GM10266 (cell line): ENCODE measurements around the gene IGSF1.
"Not testable (repeated sequence)": the region's sequence is repeated elsewhere in the genome, so short reads cannot be mapped to it uniquely, and the experiment has no call there.

Experiments
- DNase-seq: peaks from one replicate; pipeline ENCODE4 v3.0.0; 2012; ENCODE audit errors: extremely low spot score
- TF ChIP-seq, protein P1 (sequence below): IDR thresholded peaks from 2 replicates; pipeline ENCODE4 v1.5.1; 2012; ENCODE audit warnings: mild to moderate bottlenecking, low read depth; ENCODE audit not compliant: control insufficient read depth, insufficient read depth; ENCODE audit errors: missing control alignments

The IGSF1 gene

DNA sequence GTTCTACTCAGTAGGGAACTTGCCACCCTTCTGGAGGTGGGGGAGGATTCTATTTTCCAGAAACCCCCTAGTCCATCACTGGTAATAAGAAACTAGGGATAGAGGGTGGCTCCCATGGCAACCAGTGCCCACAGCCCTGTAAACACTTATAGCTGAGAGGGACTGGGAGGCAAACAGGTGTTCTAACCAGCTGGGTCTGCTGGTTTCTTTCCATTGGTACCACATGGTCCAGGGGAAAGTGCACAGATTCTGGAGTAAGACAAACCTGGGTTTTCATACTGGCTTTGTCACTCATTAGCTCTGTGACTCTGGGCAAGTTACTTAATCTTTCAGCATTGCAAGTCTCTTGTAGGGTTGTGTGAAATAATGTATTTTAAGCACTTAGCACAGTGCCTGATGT is 26.9 kb downstream of the IGSF1 start:
- no peak for DNase-seq
- TF ChIP-seq, protein P1, sequence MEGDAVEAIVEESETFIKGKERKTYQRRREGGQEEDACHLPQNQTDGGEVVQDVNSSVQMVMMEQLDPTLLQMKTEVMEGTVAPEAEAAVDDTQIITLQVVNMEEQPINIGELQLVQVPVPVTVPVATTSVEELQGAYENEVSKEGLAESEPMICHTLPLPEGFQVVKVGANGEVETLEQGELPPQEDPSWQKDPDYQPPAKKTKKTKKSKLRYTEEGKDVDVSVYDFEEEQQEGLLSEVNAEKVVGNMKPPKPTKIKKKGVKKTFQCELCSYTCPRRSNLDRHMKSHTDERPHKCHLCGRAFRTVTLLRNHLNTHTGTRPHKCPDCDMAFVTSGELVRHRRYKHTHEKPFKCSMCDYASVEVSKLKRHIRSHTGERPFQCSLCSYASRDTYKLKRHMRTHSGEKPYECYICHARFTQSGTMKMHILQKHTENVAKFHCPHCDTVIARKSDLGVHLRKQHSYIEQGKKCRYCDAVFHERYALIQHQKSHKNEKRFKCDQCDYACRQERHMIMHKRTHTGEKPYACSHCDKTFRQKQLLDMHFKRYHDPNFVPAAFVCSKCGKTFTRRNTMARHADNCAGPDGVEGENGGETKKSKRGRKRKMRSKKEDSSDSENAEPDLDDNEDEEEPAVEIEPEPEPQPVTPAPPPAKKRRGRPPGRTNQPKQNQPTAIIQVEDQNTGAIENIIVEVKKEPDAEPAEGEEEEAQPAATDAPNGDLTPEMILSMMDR: no peak

DNA sequence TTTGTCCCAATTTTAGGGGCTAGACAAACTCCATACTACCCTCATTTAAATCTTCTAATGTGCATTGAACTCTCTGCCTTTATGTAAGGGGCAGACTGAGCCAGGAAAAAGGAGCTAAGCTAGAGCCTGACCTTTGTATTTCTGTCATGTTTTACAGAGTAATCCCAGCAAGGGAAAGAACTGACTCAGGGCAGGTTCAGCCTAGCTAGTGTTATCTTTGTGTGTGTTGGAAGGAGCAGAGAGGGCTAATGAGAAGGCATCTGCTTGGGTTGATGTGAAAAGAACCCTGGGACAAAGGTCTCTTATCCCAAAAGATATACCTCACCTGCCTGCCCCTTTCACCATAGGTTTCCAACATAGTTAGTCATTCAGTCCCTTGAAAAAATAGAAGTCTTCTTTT is 31.7 kb downstream of the IGSF1 start:
- TF ChIP-seq, protein P1: no peak
- DNase-seq: no peak

DNA sequence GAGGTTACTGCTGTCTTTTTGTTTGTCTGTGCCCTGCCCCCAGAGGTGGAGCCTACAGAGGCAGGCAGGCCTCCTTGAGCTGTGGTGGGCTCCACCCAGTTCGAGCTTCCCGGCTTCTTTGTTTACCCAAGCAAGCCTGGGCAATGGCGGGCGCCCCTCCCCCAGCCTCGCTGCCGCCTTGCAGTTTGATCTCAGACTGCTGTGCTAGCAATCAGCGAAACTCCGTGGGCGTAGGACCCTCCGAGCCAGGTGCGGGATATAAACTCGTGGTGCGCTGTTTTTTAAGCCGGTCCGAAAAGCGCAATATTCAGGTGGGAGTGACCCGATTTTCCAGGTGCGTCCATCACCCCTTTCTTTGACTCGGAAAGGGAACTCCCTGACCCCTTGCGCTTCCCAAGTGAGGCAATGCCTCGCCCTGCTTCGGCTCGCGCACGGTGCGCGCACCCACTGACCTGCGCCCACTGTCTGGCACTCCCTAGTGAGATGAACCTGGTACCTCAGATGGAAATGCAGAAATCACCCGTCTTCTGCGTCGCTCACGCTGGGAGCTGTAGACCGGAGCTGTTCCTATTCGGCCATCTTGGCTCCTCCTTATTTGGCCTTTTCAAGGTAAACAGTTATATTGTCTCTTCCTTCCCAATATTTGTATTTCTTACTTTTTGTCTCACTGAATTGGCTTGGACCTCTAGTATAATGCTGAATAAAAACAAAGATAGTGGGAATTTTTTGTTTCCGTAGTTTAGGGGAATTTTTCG is 37.9 kb downstream of the IGSF1 start:
- DNase-seq: not testable (repeated sequence)

DNA sequence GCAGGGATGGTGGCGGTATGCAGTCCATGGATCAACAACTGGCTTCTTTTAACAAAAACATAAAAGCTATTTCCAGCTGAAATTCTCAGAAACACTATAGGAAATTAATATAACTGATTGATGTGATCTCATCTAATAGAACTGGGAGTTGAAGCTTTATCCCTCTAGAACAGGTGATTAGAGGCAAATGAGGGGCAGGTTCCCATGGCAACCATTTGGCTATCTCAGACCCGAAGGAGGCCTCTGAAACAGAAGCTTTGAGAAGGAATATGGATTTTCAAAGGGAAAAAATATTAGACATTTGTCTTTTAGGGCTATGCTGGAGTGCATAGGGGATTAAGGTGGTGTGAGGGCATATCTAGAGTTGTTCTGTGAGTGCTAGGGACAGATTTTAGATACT is 50.0 kb downstream of the IGSF1 start:
- TF ChIP-seq, protein P1: no peak

DNA sequence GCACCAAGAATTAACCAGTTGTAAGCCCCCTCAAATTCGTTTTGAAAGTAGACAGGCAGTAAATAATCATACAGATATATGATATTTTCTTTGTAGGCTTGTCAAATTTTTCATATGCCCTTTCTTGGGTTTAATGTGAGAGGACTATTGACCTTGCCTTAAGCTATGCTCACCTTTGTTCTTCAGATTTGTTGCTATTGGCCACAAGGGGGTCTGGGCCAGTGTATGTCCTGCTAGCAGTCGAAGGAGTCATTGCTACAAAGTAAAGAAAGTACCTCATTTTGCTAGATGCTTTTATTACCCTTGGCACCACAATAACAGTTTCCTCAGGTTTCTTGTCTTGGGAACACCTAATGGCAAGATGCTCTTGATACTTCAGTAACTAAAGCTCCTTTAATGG is 51.7 kb downstream of the IGSF1 start:
- no peak for DNase-seq
- TF ChIP-seq, protein P1: no peak

More for the DNA sequence above, 50.0 kb downstream of the IGSF1 start:
- DNase-seq: no peak

DNA sequence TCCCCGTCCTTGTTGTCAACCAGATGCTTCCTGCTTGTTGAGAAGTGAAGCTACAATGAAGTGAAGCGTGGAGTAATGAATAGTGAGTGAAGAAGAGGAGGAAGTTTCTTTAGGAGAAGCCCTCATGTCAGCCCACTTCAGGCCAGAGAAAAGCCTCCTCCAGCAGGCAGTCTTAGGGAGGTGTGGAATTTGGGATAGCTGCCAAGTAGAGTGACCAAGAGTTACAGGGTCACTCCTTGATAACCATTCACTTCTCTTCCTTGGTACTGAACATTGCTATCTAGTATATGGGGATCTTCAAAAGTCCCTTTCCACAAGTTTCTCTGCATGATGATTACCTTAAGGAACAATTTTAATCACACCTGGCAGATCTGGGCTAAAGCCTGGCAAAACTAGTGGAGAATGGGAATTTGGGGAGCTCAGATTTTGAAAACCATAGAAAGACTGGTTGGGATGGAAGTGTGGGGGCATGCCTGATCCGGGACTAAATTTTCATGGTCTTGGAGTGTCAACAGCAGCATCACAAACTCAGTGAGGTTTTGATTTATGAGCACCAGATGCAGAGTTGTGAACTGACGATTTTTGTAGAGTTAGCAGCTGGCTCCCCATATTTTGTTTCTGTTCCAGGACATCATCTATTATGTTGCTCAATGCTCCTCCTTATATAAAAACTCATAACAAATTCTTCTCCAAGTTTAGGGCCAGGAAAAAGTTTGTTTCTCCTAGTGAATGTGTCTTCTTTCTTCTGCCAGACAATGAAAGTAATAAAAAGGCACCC is 53.1 kb downstream of the IGSF1 start:
- TF ChIP-seq, protein P1: no peak
- no peak for DNase-seq

DNA sequence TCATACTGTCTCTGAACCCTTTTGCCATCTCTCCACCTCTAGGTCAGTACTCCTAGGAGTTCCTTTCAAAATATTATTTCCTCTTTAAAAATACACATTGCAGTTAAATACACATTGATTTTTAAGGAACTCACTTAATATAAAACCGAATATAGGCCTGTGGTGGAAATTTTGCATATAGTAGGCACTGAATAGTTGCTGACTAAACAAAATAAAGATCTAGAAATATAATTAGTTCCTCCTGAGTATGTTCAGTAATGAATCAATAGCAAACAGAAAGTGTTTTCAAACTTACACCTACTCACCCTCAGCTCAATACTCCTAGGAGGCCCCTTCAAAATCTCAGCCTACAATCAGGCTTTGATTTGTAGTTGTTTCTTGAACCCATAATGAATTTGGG is 61.5 kb downstream of the IGSF1 start:
- TF ChIP-seq, protein P1: no peak

More for the DNA sequence above, 61.5 kb downstream of the IGSF1 start:
- DNase-seq: no peak
